HG03439 (cell line): ENCODE measurements around the gene UNC13D.

ENCODE experiments used
- ATAC-seq: cut with Tn5 transposase; IDR thresholded peaks from one replicate; pipeline ENCODE4 v1.9.1; 2021; ENCODE audit warnings: mild to moderate bottlenecking, moderate library complexity; ENCODE audit not compliant: unreplicated experiment

Gene UNC13D

DNA sequence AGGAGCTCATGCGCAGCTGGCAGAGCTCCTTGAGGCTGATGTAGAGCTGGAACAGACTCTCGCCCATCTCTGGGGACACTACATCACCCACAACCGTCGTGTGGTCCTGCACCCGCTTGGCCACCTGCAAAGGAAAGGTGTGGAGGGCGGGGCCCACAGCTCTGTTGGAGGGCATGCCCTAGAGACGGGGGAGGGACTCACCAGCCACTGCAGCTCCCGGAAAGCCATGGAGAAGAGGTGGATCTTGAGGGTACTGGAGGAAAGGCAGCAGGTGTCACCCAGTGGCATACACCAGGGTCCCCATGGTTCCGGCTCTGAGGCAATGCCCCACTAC is 8.6 kb downstream of the UNC13D start:
- no peak for ATAC-seq

- ATAC-seq, result no peak
Measured at GRCh38 chr17:75834928-75835653, 9.1 kb downstream of the UNC13D start.

- no peak for ATAC-seq
Measured at GRCh38 chr17:75834279-75834920, 9.8 kb downstream of the UNC13D start.

DNA sequence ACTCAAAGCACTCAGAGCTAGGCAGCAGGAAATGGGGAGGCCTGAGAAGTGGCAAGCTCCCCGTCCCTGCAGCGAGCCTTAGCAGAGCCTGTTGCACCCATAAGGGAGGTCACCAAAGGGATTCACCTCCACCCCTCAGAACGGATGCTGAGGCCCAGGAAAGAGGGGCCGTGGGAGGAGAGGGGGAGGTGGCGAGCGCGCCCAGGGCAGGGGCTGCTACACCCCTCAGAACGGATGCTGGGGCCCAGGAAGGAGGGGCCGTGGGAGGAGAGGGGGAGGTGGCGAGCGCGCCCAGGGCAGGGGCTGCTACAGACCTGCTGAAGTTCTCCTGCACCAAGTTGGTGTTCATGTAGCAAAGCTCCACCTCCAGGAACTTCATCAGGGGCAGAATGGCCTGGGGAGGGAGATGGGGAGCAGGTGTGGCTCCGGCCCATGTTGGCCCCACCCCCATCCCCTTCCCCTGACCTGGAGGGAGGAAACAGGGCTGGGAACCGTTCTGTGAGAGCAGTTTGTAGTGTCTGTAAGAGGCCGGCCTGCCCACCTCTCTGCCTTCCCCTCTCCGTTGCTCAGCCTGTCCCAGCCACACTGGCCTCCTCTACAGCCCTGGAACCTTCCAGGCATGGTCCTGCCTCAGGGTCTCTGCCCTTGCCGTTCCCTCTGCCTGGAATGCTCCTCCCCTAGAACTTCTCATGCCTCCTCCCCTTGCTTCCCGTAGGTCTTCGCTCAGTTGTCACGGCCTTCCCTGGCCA is 11.4 kb downstream of the UNC13D start:
- ATAC-seq, result no peak

DNA sequence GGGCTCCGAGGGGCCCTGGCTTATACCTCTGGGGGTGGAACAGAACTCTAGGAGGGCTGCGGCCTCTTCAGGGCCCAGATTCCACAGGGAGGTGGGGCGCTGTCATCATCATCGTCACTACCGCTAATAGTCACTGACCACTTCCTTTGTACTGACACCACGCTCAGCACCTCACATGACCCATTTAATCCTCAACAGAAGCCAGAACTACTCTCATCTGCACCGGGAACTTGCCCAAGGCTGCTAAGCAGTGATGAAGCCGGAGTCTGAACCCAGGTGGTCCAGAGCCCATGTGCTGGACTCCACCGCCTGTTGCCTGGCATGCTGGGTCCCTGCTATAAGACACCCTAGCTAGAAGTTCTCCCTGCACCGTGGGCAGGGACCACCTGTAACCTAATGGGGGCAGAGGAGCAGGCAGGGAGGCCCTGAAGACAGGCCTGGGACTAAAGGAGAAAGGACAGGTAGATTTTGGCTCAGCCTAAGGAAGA is 12.0 kb downstream of the UNC13D start:
- ATAC-seq, result no peak

GRCh38 chr17:75831032-75831571 is 13.1 kb downstream of the UNC13D start:
- no peak for ATAC-seq

DNA sequence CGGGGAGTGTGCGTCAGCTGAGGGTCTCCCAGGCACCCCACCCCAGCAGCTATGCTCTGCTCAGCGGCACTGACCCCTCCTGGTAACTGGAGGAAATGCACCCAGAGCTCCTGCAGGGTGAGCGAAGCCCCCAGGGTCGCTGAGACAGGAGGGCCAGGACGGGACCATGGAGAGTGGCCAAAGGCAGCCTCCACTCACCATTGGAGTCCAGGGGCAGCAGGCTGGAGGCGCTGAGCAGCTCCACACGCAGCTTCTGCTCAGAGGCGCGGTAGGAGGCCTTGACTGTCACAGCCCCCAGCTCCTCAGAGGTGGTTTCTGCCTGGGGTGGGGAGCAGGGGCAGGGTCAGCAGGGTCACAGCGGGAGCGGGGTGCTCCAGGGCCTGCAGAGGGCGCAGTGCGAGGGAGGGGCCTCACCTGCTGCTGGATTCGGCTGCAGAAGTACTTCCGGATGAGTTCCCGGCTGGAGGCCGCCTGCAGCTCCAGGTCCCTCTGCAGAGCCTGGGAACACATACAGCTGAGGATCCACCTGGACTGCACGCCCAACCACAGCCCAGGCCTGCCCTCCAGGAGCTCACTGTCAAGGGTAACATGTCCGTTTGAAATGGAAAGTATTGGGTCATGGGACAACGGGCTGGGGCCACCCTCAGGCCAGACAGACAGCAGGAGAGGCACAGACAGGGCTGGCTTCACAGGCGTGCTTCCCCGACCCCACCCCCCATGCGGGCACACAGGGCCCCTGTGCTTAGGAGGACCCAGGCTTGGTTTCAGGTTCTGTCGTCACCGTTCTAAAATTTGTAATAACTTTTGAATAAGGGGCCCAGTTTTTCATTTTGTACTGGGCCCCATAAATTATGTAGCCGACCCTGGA is 13.8 kb downstream of the UNC13D start:
- no peak for ATAC-seq

DNA sequence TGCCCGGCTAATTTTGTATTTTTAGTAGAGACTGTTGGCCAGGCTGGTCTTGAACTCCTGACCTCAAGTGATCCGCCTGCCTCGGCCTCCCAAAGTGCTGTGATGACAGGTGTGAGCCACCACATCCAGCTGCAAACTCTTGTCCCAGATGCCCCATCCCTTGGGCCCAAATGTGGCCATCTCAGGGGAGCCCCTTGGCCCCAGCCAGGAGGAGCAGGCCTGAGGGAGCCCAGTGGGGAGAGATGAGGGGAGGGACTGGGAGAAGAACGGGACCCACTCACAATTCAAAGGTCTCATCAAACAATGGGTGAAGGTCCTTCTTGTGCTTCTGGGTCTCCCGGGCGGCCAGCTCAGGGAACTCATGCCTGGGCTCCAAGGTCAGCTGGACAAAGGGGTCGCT is 14.5 kb downstream of the UNC13D start:
- no peak for ATAC-seq

- no peak for ATAC-seq
Measured at GRCh38 chr17:75828741-75829140, 15.5 kb downstream of the UNC13D start.

- ATAC-seq, result no peak
Measured at GRCh38 chr17:75828076-75828400, 16.2 kb downstream of the UNC13D start.

GRCh38 chr17:75827308-75828075 is 16.7 kb downstream of the UNC13D start:
- no peak for ATAC-seq

DNA sequence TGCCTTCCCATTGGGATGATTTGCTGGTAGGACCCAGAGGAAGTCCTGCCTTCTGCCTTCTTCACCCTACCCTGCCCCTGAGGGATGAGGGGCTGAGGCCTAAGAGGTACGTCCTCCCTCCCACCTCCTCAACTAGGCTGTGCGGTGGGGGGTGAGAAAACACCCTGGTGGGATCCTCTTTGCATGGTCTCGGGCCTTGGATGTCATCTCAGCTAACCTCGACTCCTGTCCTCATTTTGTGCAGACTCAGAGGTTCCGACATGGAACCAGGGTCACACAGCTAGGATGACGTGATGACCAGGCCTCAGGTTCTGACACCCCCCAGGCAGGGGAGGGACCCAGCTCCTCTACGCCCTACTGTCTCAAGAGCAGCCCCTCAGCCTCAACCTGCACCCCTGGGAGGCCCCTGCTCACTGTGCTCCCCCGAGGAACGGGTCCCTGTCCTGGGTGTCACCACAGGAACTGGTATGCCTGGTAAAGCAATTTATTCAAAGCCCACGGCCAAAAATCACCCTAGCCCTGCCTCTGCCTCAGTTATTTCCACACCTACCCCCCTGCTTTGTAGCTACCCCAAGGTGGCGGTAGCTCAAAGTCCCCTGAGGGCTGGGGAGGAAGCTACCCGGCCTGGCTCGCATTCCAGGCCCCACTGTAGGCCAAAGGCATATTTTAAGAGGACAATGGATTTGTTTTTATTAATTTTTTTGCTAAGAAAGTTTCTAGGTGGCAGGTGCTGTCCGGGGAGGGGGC is 17.5 kb downstream of the UNC13D start:
- ATAC-seq, result no peak

DNA sequence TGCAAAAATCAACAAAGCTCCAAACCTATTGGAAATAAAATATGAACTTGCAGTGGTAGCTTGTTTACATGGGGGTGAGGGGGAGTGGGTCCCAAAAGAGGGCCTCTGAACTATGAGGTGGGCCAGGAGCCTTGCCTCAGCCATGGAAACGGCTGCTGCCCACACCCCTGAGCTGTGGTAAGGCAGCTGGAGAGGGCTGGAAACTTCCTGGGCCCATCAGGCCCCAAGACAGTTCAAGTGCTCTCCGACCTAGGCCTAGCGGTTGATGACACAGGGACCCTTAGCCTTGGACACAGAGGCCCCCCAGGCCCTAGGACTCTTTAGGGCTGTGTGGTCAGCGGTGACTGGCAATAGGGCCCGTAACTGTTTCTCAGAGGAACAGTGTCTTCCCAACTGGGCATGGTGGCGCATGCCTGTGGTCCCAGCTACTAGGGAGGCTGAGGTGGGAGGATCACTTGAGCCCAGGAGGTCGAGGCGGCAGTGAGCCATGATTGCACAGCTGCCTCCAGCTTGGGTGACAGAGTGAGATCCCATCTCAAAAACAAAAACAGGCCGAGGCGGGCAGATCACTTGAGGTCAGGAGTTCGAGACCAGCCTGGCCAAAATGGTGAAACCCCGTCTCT is 18.3 kb downstream of the UNC13D start:
- no peak for ATAC-seq

- ATAC-seq, result no peak
Measured at GRCh38 chr17:75825149-75825552, 19.1 kb downstream of the UNC13D start.

DNA sequence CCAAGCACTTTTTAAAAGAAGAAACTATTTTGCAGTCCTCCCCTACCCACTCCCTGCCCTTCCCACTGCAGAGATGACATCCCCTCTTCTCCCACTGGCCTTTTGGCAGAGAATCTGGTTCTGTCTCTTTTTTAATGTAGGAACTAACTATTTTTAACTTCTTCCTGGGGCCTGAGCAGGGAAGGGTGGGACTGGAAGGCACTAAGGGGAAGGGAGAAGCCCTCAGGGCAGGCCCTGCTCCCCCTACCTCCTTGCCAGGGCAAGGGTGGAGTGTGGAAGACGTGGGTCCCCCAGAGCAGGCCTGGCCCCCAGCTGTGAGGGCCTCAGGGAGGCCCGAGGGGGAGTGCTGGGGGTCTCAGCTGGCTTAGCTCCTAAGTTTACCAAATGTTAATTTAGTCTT is 19.5 kb downstream of the UNC13D start:
- no peak for ATAC-seq

DNA sequence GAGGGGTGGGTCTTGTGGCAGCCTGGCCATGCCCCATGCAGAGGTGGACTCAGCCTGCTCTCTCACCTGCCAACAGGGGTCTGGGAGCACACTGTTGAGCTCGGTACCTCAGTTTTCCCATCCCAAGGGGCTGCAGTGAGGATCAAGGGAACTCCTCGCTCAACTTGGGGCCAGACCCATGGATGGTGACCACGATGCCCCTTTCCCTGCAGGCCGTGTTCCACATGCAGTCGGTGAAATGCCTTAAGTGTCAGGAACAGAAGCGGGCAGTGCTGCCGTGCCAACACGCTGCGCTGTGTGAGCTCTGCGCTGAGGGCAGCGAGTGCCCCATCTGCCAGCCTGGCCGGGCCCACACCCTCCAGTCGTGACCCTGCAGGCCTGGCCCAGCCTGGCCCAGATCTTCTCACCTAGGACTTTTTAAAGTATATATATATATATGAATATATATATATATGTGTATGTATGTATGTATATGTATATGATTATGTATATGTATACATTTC is 20.1 kb downstream of the UNC13D start:
- ATAC-seq, result no peak

DNA sequence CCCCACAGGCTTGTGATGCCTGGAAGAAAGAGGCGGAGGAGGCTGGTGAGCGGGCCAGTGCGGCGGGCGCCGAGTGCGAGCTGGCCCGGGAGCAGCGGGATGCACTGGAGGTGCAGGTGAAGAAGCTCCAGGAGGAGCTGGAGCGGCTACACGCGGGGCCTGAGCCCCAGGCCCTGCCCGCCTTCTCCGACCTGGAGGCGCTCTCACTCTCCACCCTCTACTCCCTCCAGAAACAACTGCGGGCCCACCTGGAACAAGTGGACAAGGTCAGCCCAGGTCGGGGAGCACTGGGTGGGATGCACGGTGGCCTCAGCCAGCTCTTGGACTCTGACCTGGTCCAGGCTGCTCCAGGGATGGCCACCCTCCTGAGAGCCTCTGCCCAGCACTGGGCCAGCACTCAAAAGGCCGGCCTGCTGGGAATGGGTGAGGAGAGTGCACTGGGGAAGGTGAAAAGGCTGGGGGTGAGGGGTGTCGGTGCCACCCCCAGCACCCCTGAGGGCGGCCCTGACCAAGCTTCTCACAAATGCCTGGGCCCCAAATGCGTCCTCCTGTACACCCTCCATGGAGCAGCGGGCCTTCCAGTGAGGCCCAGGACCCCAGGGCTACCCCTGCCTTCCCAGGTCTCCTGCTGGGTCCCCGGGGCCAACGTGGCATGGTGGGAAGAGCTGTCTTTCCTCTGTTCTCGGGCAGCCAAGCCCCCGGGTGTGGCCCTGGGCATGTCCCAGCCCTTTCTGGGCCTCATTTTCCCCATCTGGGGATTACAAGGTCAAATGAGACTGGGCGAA is 20.8 kb downstream of the UNC13D start:
- no peak for ATAC-seq

GRCh38 chr17:75822800-75823166 is 21.4 kb downstream of the UNC13D start:
- no peak for ATAC-seq
